GM12891 (cell line): ENCODE data around the gene EYA3.

Experiments
- POLR2A ChIP-seq: IDR thresholded peaks from 2 replicates; pipeline ENCODE4 v1.6.1; 2011; ENCODE audit warnings: low read depth, low read length, control low read depth
- POU2F2 ChIP-seq: IDR thresholded peaks from 2 replicates; pipeline ENCODE4 v1.6.1; 2011; ENCODE audit warnings: low read depth, mild to moderate bottlenecking, control low read depth, low read length, moderate library complexity

GRCh38 chr1:28096210-28097099, 8.0 kb upstream of the EYA3 start:
- TF ChIP-seq POLR2A: no peak
- TF ChIP-seq POU2F2: no peak
